ENCODE results near the gene MEIOB. TPM values are rescaled to one million over a fixed set of nuclear protein-coding genes. Genes with fewer than 3 reads are reported as not detected.

The MEIOB gene
- total RNA-seq, 1 experiment from 2014 or later: 1.3 TPM

DNA sequence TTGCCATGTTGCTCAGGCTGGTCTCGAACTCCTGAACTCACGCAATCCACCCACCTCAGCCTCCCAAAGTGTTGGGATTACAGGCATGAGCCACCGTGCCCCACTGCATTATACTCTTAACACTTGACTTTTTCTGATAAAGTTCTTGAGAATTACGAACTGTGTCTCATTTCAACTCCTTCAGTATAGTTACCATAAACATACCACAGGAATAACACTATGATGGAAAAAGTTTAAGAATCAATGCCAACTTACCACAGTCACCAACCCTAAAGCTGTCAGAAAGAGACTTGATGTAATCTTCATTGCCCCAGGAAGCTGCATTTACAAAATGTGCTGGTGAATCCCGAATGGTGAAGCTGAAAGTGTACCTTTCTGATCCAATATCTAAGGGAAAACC lies 10.2 kb downstream of the MEIOB start:
- no peaks in the 10 kb centered on the region for H3K9me3 ChIP-seq (ENCODE audit: control insufficient read depth, low read depth, low read length)
- H3K27me3 Mint-ChIP-seq (ENCODE audit: low read depth): peaks cover 67% of the 10 kb centered on the region

More for the DNA sequence above, 10.2 kb downstream of the MEIOB start:
- H3T11ph ChIP-seq (ENCODE audit: low read length): no peak overlapping the region
- no peak overlapping the region for H4K5ac ChIP-seq (ENCODE audit: insufficient read length, low read depth, low read length)
- no peaks in the 10 kb centered on the region for H3K4me1 ChIP-seq (ENCODE audit: insufficient read depth, low read length)
- no peak overlapping the region for H3K4me3 Mint-ChIP-seq
- peaks cover 0 to 2% (median 0%) of the 10 kb centered on the region in 3 experiments; a peak in 1 of 7 replicates for H3K36me3 Mint-ChIP-seq (ENCODE audit: insufficient read depth in 1 of 3, low read depth in 3 of 3)
- no peaks in the 10 kb centered on the region for H4K20me1 ChIP-seq (ENCODE audit: control insufficient read depth, insufficient read depth, insufficient read length)
- no peak overlapping the region for H2BK5ac ChIP-seq (ENCODE audit: insufficient read length, low read length)
- H2AFZ ChIP-seq (ENCODE audit: low read length): no peak overlapping the region
- H3K23ac ChIP-seq (ENCODE audit: insufficient read length, low read depth, low read length): no peak overlapping the region
- no peaks in the 10 kb centered on the region for H3K79me1 ChIP-seq (ENCODE audit: insufficient read depth, low read depth, low read length, poor library complexity, severe bottlenecking)
- no CpG with 5 or more reads among the region's 5 CpGs for WGBS (ENCODE audit: extremely low coverage, insufficient read length, low lambda C conversion rate)
- no peak overlapping the region for H4K91ac ChIP-seq (ENCODE audit: insufficient read length, low read depth, low read length)
- no peaks in the 10 kb centered on the region for H3K9me3 Mint-ChIP-seq
- no peak overlapping the region for H3K14ac ChIP-seq (ENCODE audit: insufficient read depth, low read length)
- H3K18ac ChIP-seq (ENCODE audit: insufficient read length, low read depth, low read length): no peak overlapping the region
- H3K27ac ChIP-seq (ENCODE audit: insufficient read length, low read depth, low read length): no peak overlapping the region
- no peak overlapping the region for H3K9ac ChIP-seq (ENCODE audit: extremely low read depth, insufficient read length, low read length)
- H3K4me1 Mint-ChIP-seq: no peaks in the 10 kb centered on the region
- no peak overlapping the region for H3K27ac Mint-ChIP-seq
- H3K79me2 ChIP-seq (ENCODE audit: insufficient read depth, low read length): no peaks in the 10 kb centered on the region
- H3K4ac ChIP-seq (ENCODE audit: low read depth, low read length): no peak overlapping the region
- no peak overlapping the region for H2AK5ac ChIP-seq (ENCODE audit: insufficient read length, low read length)
- H2BK12ac ChIP-seq (ENCODE audit: insufficient read length, low read depth, low read length): no peak overlapping the region
- no peak overlapping the region for H3K56ac ChIP-seq (ENCODE audit: insufficient read length, low read depth, low read length)
- no peak overlapping the region for H2BK15ac ChIP-seq (ENCODE audit: low read depth, low read length)
- H4K8ac ChIP-seq (replicated peaks; ENCODE audit: insufficient read length, low read depth, low read length): no peak overlapping the region
- no peak for DNase-seq
- no peaks in the 10 kb centered on the region for H3K27me3 ChIP-seq (ENCODE audit: insufficient read depth, low read length)
- no peak overlapping the region for H2BK120ac ChIP-seq (ENCODE audit: low read depth, low read length, poor library complexity, severe bottlenecking)
- TF ChIP-seq CTCF (conservative IDR thresholded peaks at IDR 0.05): no peak
- H3K23me2 ChIP-seq (ENCODE audit: insufficient read length, low read depth, low read length, poor library complexity, severe bottlenecking): no peaks in the 10 kb centered on the region
- no peak overlapping the region for H2BK20ac ChIP-seq (ENCODE audit: low read depth, low read length, poor library complexity, severe bottlenecking)
- H3K4me2 ChIP-seq (ENCODE audit: insufficient read depth, insufficient read length, low read length): no peak overlapping the region

Measured in H9 (cell line).